GM21529 (cell line): ENCODE data around the gene WDR74.

ENCODE experiments used
- ATAC-seq: cut with Tn5 transposase; IDR thresholded peaks from one replicate; pipeline ENCODE4 v1.9.1; 2021; ENCODE audit not compliant: unreplicated experiment

The WDR74 gene

GRCh38 chr11:62801071-62801470 is 38.3 kb downstream of the WDR74 start:
- ATAC-seq: no peak

- ATAC-seq: no peak
These were observed 39.9 kb downstream of the WDR74 start for GRCh38 chr11:62799486-62799885.

- no peak for ATAC-seq
These were observed 43.1 kb downstream of the WDR74 start for GRCh38 chr11:62796281-62796680.

GRCh38 chr11:62794201-62794775 is 45.1 kb downstream of the WDR74 start:
- no peak for ATAC-seq

- ATAC-seq: peak; percentile 4
These were observed 47.2 kb downstream of the WDR74 start for GRCh38 chr11:62792202-62792575.

DNA sequence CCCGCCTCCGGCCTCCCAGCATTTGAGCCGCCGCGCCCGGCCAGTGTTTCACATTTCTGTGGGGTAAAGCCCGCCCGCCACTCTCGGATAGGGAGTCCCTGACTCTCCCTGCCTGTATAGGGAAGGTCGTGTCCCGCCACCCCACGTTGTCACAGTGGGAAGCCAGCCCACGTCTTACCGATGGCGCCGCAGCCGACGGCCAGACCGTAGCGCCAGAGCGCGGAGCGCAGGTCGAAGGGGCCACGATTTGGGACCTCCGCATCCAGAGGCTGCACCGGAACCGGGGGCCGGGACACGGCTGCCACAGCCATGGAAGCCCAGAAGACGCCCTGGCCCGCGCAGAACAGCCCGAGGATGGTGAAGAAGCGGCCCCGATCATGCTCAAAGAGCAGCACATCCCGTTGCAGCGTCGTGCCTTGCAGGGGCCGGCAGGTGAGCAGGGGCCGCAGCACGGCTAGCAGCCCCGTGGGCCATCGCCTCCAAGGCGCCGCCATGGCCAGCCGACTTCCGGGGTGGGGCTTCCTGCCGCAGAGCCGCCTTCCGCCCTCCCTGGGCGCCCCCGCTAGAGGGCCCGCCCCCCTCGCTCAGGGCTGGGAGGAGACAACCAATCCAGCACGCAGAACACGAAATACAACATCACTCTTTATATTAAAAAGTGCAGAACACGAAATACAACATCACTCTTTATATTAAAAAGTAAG is 47.7 kb downstream of the WDR74 start, which contains the start of gene TMEM223:
TSS of gene TMEM223 (minus strand) at position 506 of the 701 bp plus-strand sequence. CDS start at position 494, 12 bp downstream.
- ATAC-seq: peak; percentile 62

DNA sequence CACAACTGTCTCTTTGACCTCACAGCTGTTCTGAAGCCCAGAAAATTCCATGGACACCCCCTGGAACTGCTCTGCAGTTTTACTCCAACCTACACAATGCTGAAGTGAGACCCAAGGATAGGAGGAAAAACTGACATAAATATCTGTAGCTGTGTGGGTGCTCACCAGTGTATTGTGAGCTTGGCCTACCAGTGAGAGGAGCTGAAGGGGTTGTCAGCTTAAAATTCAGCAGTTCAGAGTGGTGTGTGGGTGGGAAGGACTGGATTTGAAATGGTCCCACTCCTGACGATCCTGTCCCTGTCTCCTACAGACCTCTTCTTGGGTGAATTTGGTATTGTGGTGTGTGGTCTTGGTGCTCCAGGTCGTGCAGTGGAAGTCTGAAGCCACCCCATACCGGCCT is 49.8 kb downstream of the WDR74 start:
- no peak for ATAC-seq

DNA sequence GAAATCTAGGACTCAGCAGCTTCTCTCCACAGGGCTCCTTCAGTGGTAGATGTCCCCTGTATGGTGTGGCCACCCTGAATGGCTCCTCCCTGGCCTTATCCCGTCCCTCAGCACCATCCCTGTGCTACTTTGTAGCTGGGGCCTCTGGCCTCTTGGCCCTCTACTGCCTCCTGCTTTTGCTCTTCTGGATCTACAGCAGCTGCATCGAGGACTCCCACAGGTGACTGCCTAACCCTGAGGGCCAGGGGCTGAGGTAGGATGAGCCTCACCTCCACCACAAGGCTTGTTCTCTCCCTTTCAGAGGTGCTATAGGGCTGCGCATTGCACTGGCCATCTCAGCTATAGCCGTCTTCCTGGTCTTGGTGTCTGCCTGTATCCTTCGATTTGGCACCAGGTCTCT is 50.4 kb downstream of the WDR74 start:
- no peak for ATAC-seq

DNA sequence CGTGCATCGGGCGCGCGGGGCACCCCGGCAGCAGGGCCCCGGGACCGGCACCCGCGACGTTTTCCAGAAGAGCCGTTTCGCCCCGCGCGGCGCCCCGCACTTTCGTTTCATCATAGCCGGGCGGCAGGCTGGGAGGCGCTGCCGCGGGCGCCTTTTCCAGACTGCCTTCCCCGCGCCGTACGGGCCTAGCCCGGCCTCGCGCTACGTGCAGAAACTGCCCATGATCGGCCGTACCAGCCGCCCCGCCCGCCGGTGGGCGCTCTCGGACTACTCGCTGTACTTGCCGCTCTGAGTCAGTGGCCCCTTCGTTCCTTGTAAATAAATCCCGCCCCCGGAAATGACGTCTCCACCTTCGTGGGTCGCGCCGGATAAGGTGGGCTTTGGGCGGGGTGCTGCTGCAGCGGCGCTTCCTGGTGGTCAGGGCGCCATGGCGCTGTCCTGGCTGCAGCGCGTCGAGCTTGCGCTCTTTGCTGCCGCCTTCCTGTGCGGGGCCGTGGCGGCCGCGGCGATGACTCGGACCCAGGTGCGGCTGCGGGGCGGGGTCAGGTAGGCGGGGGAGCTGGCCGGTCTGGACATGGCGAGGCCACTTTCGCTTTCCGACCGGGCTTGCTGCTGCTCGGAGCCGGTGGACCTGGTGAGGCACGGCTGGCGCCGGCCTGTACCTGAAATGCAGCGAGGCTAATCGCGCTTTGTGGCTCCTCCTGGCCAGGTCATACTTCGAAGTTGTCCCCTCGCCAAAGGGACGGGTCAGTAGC is 52.2 kb downstream of the WDR74 start, which contains the start of gene TMEM179B:
TSS of gene TMEM179B (plus strand) at position 398 of the 755 bp plus-strand sequence. CDS start at position 428, 30 bp downstream.
- peak; percentile 58 for ATAC-seq

GRCh38 chr11:62786318-62787004 is 52.9 kb downstream of the WDR74 start:
- ATAC-seq: peak; percentile 68
